Middle frontal gyrus (tissue), 1 donor: ENCODE measurements around the gene EPB41L2.
"Not testable (repeated sequence)": the region's sequence is repeated elsewhere in the genome, so short reads cannot be mapped to it uniquely, and the experiment has no call there.

Experiments used
- DNase-seq: peaks from one replicate; pipeline ENCODE4 v3.0.0-alpha.2; 2015; ENCODE audit warnings: low spot score; ENCODE audit errors: extremely low spot score

The EPB41L2 gene

DNA sequence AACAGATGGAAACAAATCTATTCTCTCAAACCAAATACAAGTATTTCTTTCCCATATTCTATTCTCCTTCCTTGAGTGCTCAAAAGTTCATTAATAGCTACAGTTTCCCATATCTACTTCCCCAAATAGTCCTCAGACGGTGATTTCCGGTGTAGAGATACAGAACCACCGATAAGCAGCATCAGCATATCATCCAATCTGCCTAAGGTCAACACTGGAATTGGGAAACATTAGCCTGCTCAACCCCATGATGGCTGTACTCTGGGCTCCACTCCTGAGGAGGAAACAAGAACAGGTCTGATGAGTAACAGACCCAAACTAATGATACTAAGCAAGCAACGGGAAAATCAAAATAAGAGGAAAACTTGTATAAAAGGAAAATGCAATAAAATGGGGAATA, 115.6 kb downstream of the EPB41L2 start:
- DNase-seq = no peak

DNA sequence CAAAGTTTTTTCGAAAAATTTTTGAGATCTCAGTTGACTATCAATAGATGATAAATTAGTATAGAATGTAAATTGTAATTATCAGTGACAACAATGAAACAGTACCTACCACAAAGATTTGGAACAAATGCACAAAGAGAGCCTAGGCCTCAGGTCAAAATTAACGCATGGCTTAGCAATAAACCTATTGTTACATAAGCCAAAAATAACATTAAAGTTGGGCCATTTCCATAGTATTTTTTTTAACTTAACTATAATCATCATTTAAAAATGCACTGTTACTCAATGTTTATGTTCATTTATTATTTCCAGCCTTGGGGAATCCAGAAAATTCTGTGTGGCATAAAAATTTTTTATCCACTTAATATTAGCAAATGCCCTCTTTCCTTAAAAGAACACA, 117.0 kb downstream of the EPB41L2 start:
- no peak for DNase-seq

DNA sequence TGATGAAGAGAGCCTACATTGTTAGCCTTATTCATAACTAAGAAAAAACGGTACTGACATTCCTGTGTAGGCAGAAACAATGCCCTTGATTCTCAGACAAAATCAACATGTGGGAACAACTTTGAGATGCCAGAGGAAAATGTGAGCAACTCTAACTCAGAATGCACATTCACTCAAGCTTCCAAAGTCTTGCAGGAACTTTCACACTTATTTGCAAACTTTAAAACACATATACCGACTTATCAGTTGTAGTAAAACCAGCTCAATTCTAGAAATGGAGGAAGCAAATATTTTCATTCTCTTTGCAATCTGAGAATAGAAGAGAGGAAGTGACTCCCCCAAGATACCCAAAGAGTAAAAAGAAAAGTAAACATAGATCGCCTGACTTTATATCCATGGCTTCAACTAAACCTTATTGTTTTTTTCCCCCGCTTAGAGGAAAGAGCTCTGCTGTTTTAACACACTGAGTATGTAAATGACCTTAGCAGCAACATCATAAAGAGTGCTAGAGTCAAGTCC, 117.6 kb downstream of the EPB41L2 start:
- DNase-seq = no peak

DNA sequence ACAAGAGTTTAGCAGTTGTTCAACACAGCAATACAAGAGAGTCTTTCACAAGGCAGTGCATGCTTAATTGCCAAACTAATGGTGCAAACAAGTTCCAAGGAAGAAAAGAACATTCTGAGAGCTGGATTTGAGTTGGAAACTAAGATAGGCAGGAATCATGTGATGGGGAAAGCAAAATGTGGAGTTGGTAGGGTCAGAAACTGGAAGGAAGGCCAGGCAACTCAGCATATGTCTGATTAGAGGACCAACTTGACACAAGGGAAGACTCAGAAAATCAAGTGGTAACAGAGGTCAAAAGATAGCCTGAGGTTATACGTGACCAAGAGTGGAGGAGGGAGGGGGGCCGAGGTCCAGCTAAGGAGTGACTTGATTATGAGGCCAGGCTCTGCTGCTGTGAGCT, 118.6 kb downstream of the EPB41L2 start:
- no peak for DNase-seq

DNA sequence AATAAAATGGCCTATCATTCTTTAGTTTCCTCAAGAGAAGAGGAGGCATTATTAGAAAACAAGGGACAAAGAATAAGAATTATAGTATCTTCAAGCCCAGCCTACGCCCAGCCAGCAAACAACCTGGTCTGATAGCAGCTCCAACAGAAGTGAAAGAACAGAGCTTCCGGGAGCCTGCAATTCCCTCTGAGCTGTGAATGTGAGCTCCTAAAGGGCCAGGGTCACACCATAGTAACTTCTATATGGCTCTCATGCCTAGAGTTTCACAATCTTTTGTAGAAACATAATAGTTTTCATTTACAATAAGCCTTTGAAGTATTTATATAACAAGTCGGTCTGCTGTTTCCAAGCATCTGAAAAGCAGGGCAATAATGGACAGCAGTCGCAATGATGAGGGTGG, 119.3 kb downstream of the EPB41L2 start:
- DNase-seq = no peak

DNA sequence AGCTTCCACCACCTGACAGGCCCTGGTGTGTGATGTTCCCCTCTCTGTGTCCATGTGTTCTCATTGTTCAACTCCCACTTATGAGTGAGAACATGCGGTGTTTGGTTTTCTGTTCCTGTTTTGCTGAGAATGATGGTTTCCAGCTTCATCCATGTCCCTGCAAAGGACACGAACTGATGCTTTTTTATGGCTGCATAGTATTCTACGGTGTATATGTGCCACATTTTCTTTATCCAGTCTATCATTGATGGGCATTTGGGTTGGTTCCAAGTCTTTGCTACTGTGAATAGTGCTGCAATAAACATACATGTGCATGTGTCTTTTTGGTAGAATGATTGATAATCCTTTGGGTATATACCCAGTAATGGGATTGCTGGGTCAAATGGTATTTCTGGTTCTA, 120.3 kb downstream of the EPB41L2 start:
- DNase-seq = not testable (repeated sequence)

DNA sequence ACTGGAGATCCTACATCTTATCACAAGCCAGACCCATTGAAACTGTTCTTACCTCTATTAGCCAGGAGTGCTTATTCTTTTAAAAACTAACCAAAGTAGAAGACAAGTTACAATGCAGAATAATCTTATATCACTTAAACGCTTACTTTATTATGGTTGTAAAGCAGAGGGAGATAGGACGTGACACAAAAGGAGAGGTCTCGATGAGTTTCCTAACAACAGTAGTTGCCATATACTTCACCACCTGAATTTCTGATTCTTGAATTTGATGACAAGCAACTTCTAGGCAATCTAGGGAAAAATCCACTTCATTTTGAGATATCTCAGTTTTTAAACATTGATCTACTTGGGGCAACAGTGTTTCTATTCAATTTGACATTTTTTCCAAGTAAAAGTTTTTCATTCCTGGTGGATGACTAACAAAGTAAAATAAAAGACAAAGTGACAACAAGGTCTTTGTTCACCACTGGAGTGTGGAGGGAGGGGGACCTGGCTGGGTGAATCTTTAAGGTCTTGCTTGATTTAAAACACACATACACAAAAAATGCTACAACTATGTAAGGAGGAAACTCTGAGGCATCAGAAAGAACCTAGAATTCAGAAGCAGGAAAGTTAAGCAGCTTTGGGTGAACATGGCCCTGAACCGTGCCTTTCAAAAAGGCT, 125.0 kb downstream of the EPB41L2 start:
- DNase-seq = no peak

DNA sequence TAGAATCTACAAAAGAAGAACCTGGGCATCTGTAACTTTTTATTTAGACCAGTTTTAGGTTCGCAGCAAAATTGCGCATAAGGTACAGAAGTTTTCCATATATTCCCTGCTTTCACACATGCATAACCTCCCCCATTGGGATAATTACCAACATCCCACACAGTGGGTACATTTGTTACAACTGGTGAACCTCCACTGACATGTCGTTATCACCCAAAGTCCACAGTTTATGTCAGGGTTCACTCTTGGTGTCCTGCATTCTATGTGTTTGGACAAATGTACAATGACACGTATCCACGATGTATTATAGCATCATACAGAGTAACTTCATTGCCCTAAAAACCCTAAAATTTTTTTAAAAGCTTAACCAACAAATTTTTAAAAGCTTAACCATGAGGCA, 126.1 kb downstream of the EPB41L2 start:
- DNase-seq = no peak

DNA sequence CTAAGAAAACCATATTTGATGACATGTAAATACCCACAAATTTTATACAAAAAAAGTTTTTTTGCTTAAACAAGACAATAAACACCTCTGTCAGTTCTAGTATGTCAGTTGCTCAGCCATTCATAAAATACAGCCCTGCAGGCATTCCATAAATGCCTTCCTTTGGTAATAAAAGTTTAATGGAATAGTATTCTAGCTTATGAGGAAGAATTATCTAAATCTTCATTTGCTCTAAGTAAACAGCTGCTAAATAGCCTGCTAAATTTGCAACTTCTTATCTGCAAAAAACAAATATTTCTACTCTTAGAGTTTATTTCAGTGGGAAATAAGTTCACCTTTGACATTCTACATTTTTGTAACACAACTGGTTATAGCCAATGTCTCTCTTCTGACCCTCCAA, 127.1 kb downstream of the EPB41L2 start:
- DNase-seq = no peak

DNA sequence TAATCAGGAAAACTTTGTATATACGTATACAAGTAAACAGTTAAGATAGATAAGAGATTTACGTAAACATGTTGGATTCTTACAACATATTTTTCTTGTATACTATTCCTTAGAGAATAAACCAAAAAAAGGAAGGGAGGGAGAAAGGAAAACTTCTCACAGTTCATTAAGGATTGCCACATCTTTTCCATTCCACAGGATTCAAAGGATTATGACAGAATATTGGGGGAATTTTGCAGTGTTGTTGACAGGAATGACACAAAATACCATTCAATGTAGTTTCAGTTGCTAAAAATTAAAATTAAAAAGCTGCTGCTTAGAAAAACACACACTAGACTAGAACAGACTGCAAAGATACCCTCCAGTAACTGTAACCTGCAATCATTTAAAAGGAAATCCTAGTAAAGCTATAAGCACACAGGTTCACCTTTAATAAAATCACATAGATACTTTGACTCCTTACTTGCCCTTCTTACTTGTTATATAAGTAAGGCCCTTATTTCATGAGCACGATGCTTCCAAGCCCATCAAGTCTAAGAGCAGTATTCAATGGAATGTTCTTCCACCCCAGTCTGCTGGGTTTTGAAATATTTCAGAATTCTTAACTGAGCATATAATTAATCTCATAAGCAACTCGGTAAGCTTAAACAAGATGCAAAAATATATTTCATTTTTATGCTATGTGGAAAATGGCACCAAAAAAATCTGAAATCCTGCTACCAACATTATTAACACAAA, 128.0 kb downstream of the EPB41L2 start:
- no peak for DNase-seq

DNA sequence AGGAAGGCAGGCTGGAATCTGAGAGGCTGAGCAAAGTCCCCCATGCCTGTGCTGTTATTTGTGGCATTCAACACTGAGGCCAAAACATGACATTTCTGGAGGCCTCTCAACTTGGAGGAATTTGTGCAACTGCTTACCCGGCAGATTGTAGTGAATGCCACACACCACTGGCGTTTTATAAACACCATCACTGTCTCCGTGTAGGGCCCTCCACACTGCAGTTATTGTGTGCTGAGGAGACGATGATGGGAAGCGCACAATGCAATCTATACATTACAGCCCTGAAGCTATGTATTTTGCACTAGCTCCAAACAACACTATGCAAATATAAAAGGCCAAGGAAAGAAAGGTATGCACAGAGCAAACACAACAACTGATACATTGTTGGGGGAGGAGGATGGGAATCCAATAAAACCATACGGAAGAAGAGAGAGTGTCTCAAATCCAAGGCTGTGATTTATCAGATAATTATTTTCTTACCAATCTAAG, 129.3 kb downstream of the EPB41L2 start:
- no peak for DNase-seq

DNA sequence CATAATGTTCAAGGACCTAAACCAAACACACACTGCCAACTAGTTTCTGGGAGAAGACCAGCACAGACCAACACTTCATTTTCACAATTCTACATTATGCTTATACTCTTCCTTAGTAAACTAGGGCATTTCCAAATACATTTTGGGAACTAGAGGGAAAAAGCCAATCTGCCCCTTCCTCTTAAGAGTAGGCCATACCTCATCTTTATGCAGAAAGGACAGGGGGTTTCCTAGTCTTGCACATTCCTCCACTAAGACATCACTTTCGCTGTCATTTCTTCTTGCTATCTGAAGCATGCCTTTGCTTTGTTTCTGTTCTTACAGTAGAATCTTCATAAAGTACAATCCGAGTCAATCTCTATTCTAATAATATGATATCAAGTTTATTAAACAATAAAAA, 130.1 kb downstream of the EPB41L2 start:
- no peak for DNase-seq

DNA sequence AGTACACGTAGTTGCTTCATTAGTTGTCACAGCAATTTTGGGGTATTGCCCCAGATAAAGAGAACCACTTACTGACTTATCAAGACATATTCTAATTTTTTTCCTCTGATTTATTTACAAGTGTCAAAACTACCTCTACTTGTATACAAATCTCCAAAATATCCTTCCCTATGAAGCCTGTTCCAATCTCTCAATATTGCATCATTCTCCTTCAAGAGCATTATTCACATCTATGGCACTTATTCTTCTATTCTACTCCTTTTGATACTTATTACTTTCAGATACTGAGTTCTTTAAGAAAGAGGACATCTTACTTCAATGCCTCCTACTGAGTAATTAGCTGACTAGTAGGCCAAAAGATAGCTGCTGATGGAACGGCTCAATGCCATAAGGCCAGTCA, 130.6 kb downstream of the EPB41L2 start:
- DNase-seq = no peak

DNA sequence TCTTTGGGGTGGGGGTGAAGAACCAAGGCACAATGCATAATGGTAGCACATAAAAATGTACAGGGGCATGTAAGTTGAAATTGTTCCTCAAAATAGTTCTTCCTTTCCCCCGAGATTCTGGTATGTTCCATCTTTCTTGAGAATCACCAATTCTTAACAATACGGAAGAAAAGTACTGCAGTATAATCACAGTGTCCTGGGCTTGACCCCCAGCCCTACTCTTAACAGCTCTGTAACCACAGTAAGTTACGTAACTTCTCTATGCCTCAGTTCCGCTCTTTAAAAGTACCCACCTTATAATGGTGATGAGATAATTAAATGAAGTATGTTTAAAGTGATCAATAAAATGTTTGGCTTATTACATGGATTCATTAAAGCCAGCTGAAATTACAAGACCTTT, 131.4 kb downstream of the EPB41L2 start:
- no peak for DNase-seq

DNA sequence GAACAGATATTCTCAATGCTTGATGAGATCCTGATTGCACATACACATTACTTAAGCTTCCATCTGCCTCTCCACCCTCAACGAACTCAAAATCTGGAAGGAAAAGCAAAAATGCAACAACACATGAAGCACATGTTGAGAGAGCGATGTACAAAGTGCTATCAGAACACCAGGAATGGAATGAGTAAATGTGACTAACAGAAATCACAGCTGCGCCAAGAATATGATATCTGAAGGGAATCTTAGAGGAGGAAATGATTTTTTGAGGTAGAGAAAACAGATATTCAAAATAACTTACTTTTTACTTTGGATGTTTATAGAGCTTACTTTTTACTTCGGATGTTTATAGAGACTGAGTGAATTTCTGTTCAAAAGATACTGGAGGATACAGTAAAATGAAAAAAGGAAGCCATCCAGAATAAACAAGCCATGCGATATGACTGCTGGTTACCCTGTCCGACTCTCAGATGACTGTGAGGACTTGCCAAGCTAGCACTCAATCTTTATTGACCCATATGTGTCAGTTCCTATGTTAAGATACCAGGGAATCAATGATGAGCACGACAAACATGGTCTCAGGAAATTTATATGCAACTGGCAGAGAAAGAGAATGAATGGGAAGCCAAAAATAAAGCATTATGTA, 133.9 kb downstream of the EPB41L2 start:
- DNase-seq = no peak

DNA sequence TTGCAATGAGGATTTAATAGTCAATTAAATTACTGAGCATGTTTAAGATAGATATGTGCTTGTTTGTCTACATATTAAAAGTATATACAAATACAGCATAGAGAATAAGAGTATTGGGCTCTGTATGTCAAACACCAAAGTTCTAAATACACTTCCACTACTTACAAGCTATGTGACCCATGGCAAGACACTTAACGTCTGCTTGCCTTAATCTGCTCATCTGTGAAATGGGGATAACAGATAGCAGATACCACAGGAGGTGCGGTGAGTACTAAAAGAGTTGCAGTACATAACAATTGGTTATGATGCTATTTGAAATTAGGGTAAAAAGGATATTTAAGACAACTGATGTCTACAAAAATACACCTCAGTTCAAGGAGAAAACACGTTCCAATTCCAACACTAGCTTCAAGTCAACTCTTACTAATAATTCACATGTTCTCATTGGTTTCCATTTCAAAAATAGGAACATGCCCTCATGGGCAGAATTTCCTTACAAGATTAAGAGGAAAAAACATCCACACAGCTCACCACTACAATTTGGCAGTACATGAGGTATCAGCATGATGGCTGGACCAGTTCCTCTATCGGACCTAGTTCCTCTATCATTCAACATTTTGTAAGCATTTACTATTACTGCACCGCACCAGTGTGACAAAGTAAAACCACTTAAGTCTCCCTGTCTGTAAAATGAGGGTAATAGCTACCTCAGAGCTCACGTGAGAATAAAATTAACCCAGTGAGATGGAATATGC, 134.7 kb downstream of the EPB41L2 start:
- no peak for DNase-seq

DNA sequence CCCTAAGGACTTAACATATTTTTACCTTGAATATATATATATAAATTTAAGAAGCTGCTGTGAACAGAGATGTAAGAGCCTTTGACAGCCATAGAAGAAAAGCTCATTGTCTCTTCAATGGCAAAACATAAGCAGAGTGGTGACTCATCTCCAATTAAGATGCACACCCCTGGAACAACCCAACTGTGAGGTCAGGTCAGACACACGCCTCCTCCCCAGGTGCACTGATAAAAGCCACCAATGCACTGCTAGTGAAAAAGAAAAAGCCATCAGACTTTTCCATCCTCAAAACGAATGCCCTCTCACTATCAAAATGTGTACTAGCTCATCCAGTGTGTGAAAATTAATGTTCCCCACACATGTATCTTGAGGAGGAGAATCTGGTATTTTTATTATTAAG, 135.7 kb downstream of the EPB41L2 start:
- no peak for DNase-seq

DNA sequence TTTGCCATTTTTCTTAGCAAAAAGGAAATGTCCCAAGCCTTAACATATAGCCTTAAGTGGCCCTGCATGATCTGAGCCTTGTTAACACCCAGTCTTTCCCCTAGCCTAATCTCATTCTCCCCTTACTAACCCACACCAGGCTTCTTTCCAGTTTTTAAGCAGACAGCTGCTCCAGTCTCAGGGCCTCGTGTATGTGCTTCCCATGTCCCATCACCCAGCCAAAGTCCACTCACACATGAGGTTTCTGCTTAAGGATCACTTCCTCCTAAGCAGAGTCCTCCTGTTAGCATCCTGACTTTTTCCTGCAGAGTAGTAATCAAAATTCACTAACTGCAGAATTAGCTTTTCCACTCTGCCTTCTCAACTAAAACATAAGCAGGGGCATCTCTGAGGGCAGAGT, 139.7 kb downstream of the EPB41L2 start:
- DNase-seq = no peak

DNA sequence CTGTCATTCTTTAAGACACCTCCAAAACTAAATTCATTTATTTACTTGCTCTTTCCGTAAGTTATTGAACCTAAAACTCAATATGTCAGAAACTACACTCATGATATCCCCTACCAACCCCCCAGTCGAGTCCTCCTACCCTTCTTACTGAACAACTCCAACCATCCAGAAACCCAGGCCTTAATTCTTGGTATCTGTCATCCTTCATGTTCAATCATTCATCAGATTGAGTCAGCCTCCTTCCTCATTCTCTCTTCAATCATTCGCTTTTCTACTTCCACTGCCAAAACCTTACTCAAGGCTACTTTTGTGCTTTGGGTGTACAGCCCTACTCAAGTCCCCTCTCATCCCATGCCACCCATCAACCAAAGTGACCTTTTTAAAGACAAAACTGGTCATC, 140.1 kb downstream of the EPB41L2 start:
- no peak for DNase-seq

DNA sequence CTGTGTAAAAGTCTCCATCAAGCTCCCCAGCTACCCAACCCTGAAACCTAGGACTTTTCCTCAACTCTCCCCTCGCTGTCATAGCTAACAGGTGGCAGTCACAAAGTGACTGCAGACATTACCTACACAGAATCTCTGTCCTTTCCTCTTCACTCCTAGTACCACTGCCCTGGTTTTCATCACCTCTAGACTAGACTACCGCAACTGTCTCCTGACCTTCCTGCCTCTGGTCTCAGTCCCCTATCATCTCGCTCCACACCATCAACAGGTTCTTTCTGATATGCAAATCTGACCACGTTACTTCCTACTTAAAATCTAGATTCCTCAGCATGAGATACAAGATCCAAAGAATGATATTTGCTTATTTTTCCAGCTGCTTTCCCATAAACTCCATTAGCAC, 142.1 kb downstream of the EPB41L2 start:
- no peak for DNase-seq

DNA sequence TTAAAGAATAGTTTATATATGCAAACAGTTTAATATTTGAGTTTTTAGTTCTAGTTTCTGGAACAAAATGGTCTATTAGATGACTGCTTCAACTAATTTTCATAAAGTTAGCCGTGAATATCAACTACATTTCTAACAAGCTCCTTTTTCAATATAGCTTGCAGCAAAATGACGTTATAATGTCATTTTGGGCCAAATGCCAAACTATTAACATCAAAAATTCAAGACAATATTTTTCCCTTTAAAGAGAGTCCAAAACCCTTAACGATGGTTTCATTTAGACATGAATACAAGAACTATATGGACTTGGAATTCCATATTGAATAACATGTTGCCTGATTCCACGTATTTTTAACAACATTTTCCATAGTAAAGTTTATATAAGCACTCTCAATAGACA, 144.9 kb downstream of the EPB41L2 start:
- no peak for DNase-seq

DNA sequence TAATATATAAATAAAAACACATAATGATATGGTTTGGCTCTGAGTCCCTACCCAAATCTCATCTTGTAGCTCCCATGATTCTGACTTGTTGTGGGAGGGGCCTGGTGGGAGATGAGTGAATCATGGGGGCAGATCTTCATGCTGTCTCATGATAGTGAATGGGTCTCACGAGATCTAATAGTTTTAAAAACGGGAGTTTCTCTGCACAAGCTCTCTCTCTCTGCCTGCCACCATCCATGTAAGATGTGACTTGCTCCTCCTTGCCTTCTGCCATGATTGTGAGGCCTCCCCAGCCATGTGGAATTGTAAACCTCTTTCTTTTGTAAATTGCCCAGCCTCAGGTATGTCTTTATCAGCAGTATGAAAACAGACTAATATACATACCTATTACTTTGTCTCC, 147.4 kb downstream of the EPB41L2 start:
- not testable (repeated sequence) for DNase-seq
